GM12892 (cell line): ENCODE measurements around the gene RPL35A.

Source experiments
- POLR2A ChIP-seq: IDR thresholded peaks from 2 replicates; pipeline ENCODE4 v1.6.1; 2011; ENCODE audit warnings: low read depth, low read length, control low read depth
- TAF1 ChIP-seq: IDR thresholded peaks from 2 replicates; pipeline ENCODE4 v1.6.1; 2011; ENCODE audit warnings: low read depth, mild to moderate bottlenecking, control low read depth, low read length, borderline replicate concordance

DNA sequence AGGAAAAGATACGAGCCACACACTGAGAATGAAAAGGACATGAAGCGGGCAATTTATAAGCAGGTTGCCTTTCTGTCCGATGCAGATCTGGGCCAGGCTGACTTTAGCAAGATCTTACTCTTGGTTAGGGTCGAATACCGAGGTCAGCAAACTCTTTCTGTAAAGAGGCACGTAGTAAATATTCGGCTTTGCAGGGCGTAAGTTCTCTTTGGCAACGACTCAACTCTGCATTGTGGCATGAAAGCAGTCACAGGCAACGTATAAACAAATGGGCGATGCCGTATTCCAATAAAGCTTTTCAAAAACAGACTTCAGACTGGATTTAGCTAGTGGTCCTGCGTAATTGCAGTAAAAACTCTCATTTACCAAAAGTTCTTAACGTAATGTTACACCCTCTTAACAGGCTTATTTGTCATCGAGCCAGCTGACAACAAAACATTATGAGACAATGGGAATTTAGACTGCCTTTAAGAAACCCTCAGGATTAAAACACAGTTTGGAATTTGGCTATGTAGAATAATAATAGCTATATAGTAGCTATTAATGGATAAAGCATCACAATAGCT is 13.1 kb upstream of the RPL35A start:
- TF ChIP-seq TAF1 (no peak), POLR2A (no peak)
